ENCODE data around the gene CCDC88C.

Gene CCDC88C

DNA sequence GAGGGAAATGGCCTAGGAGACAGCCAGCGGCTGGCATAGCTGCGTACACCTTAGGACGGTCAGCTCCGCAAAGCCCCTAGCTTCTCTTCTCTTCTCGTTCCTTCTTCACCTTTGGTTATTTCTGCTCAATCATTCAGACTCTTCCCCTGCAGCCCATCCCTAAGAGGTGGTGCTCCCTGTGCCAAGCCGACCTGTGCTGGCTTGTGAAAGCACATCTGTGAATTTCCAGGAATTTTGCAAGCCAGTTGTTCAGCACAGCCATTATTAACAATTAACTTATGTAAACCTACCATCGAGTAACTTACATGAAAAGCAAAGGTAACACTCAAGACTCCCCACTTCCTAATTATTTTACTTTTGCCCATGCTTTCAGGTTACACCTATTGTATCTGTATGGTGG is 152.2 kb downstream of the CCDC88C start:
- TF ChIP-seq, protein P1, sequence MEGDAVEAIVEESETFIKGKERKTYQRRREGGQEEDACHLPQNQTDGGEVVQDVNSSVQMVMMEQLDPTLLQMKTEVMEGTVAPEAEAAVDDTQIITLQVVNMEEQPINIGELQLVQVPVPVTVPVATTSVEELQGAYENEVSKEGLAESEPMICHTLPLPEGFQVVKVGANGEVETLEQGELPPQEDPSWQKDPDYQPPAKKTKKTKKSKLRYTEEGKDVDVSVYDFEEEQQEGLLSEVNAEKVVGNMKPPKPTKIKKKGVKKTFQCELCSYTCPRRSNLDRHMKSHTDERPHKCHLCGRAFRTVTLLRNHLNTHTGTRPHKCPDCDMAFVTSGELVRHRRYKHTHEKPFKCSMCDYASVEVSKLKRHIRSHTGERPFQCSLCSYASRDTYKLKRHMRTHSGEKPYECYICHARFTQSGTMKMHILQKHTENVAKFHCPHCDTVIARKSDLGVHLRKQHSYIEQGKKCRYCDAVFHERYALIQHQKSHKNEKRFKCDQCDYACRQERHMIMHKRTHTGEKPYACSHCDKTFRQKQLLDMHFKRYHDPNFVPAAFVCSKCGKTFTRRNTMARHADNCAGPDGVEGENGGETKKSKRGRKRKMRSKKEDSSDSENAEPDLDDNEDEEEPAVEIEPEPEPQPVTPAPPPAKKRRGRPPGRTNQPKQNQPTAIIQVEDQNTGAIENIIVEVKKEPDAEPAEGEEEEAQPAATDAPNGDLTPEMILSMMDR (IDR thresholded peaks at IDR 0.05; ENCODE audit: control extremely low read depth, extremely low read depth, low read depth, missing control alignments): no peak
- ChIA-PET POLR2A (no interaction called here), CTCF (interaction anchor here (3.0 kb wide), 1 partner anchor 21 kb away, joined by 12 read pairs; no protein-coding TSS in a partner anchor)
- DNase-seq (ENCODE audit: extremely low spot score): no peak

DNA sequence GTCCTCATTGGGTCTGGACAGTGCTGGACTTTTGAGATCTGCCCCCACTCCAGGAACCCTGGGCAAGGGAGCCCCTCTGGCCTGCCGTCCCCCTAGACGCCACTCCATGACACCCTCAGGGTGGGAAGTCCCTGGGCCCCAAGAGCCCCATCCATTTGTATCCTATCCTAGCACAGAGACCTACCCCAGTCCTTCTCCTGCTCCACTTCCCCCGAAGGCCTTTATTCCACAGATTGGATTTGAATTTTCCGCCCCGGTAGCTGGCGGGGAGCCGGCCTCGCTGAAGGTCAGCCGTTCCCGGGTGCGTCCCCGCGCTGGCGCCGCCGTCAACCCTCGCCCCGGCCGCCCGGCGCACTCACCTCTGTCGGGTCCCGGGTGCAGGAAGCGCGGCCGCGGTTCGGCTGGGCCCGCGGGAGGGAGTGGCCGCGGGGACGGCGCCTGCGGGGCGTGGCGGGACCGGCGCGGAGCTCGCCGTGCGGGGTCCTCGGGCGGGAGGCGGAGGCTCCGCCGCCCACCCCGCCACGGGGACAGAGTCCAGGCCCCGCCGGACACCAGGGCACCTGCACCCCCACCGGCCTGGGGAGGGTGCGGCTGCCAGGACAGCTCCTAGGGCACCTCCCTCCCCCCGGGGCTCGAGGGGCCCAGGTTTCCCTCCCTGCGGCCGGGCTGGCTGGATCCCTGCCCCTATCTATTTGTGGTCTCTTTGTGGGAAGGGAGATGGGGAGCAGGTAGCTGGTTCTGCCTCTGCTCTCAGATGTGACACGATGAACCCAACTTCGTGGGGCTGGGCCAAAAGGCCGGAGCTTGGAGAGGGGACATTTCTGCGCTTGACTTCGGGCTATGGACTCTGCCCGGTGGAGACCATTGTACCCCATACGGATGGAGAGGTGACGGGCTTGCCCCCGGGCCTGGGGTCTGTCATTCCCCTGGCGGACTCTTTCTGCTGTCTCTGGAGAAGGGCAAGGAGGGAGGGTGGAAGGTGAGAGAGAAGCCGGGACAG is 153.2 kb downstream of the CCDC88C start:
- DNase-seq (ENCODE audit: extremely low spot score): no peak
- TF ChIP-seq, protein P1 (IDR thresholded peaks at IDR 0.05; ENCODE audit: control extremely low read depth, extremely low read depth, low read depth, missing control alignments): no peak
- CTCF ChIA-PET: interaction anchor here (1.2 to 3.0 kb wide), 4 partner anchors 12 to 126 kb away, joined by 3 to 12 read pairs (median 6); no protein-coding TSS in a partner anchor
- POLR2A ChIA-PET: no interaction called here

DNA sequence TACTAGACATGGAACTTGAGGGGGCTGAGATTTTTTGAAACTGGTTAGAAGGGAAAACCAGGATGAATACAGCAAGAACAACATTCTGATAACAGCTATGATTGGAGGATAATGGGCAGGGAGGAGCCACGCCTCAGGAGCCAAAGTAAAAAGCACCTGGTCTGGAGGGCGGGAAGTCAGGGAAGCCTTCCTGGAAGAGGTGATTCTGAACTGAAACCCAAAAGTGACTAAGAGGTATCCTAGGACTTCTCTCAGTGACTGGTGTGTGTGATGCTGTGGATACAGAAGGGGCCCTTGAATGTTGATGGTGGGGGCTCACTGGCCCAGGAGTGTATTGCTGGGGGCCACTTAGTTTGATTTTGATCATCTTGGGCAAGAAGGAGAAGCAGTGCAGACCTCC is 154.3 kb downstream of the CCDC88C start:
- no peak for DNase-seq (ENCODE audit: extremely low spot score)
- POLR2A ChIA-PET: no interaction called here
- CTCF ChIA-PET: interaction anchor here (1.2 to 3.0 kb wide), 3 partner anchors 11 to 86 kb away, joined by 4 to 12 read pairs (median 8); no protein-coding TSS in a partner anchor
- TF ChIP-seq, protein P1 (IDR thresholded peaks at IDR 0.05; ENCODE audit: control extremely low read depth, extremely low read depth, low read depth, missing control alignments): no peak

DNA sequence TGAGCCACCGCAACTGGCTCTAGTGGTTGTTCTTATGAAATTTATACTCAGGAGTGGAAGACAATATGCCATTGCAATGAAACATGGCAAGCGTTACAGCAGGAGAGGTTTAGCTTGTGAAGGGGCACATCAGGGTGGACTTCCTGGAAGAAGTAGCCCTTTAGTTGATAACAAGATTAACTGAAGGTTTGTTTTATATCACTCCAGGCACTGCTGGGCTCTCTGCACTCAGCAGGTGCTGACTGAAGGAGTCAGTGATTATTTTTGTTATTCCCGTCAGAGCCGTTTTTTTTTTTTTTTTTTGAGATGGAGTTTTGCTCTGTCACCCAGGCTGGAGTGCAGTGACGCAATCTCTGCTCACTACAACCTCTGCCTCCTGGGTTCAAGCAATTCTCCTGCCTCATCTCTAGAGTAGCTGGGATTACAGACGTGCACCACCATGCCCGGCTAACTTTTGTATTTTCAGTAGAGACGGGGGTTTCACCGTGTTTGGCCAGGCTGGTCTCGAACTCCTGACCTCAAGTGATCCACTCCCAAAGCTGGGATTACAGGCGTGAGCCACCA is 155.6 kb downstream of the CCDC88C start:
- DNase-seq (ENCODE audit: extremely low spot score): no peak
- CTCF ChIA-PET: interaction anchor here (1.4 to 1.5 kb wide), 2 partner anchors 12 to 33 kb away, joined by 3 to 4 read pairs; no protein-coding TSS in a partner anchor
- TF ChIP-seq, protein P1 (IDR thresholded peaks at IDR 0.05; ENCODE audit: control extremely low read depth, extremely low read depth, low read depth, missing control alignments): no peak
- POLR2A ChIA-PET: no interaction called here

DNA sequence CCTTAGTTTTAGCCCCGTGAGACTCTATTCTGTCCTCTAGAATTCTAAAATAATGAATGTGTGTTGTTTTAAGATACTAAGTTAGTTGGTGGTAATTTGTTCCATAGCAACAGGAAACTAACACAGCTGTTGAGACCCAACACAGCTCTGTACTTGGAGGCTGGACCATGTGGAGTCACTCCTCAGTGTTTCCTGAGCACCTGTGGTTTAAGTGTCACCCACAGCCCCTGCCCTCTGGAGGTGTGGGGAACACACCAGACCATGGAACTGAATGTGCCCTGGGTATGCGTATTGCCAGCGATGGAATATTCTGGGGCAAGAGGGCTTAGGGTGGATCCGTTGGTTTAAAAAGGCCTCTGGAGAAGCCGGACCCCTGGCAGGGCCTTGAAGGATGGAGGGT is 156.5 kb downstream of the CCDC88C start:
- ChIA-PET CTCF (interaction anchor here (0.9 to 1.4 kb wide), 2 partner anchors 32 to 84 kb away, joined by 3 read pairs; no protein-coding TSS in a partner anchor), POLR2A (no interaction called here)
- TF ChIP-seq, protein P1 (IDR thresholded peaks at IDR 0.05; ENCODE audit: control extremely low read depth, extremely low read depth, low read depth, missing control alignments): no peak
- DNase-seq (ENCODE audit: extremely low spot score): no peak

DNA sequence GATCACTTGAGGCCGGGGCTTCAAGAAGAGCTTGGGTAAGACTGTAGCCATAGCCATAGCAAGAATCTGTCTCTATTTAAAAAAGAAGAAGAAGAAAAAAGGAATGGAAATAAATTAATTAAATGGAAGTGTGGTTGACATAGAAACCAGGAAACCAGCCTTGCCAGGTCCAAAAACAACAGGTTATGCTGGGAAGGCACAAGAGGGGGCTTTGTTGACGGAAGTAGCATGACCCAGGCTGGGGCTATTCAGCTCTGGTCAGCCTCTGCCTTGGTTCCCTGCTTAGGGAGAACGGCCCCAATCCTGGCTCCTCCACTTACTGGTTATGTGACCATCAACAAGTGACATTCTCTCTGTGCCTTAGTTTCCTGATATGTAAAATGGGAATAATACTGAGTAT is 158.7 kb downstream of the CCDC88C start:
- no peak for DNase-seq (ENCODE audit: extremely low spot score)
- ChIA-PET POLR2A (no interaction called here), CTCF (interaction anchor here (1.5 kb wide), 1 partner anchor 9 kb away, joined by 3 read pairs; no protein-coding TSS in a partner anchor)
- TF ChIP-seq, protein P1 (IDR thresholded peaks at IDR 0.05; ENCODE audit: control extremely low read depth, extremely low read depth, low read depth, missing control alignments): no peak
